ENCODE results near the gene MAGEA3.
"Not testable (repeated sequence)": the region's sequence is repeated elsewhere in the genome, so short reads cannot be mapped to it uniquely, and the experiment has no call there.

The MAGEA3 gene

DNA sequence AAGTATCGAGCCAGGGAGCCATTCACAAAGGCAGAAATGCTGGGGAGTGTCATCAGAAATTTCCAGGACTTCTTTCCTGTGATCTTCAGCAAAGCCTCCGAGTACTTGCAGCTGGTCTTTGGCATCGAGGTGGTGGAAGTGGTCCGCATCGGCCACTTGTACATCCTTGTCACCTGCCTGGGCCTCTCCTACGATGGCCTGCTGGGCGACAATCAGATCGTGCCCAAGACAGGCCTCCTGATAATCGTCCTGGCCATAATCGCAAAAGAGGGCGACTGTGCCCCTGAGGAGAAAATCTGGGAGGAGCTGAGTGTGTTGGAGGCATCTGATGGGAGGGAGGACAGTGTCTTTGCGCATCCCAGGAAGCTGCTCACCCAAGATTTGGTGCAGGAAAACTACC, 37.9 kb downstream of the MAGEA3 start:
- DNase-seq (ENCODE audit: low read depth): not testable (repeated sequence)

- DNase-seq (ENCODE audit: low read depth): no peak
These were observed 40.0 kb downstream of the MAGEA3 start for GRCh38 chrX:152738560-152738959.
